Type B pancreatic cell (in vitro differentiated cells): ENCODE data around the gene CCDC34. TPM values are rescaled to one million over a fixed set of nuclear protein-coding genes. Genes with fewer than 3 reads are reported as not detected.

Source experiments
- DNase-seq: peaks from one replicate; pipeline ENCODE4 v3.0.0; 2021; ENCODE audit warnings: mixed read lengths; ENCODE audit not compliant: unreplicated experiment; ENCODE audit errors: extremely low spot score
- H3K27ac Mint-ChIP-seq: 2 replicates; pipeline ENCODE4 v1.8.0; 2021; ENCODE audit warnings: mild to moderate bottlenecking, mixed read lengths
- H3K27me3 Mint-ChIP-seq: 2 replicates; pipeline ENCODE4 v1.8.0; 2021; ENCODE audit warnings: mixed read lengths
- H3K36me3 Mint-ChIP-seq: 2 replicates; pipeline ENCODE4 v1.8.0; 2021; ENCODE audit warnings: mixed read lengths
- H3K4me1 Mint-ChIP-seq: one replicate; pipeline ENCODE4 v1.8.0; 2021; ENCODE audit warnings: mixed read lengths; ENCODE audit not compliant: unreplicated experiment
- H3K4me3 Mint-ChIP-seq: 2 replicates; pipeline ENCODE4 v1.8.0; 2021; ENCODE audit warnings: mild to moderate bottlenecking, mixed read lengths
- H3K9me3 Mint-ChIP-seq: 2 replicates; pipeline ENCODE4 v1.8.0; 2021; ENCODE audit warnings: mixed read lengths
- total RNA-seq: library from RNA; stranded (reverse); gene quantifications from 2 replicates; pipeline ENCODE4 v1.2.1, GENCODE V29; 2021; ENCODE audit warnings: low replicate concordance
- TF ChIP-seq, protein P1 (sequence below): fragments of 200-600 bp; sonication (generic); conservative IDR thresholded peaks from 2 replicates; pipeline ENCODE4 v1.5.0; 2021; ENCODE audit warnings: antibody characterized with exemption, mild to moderate bottlenecking

The CCDC34 gene
- total RNA-seq, 1 donor from 2014 or later: 30.4 TPM

DNA sequence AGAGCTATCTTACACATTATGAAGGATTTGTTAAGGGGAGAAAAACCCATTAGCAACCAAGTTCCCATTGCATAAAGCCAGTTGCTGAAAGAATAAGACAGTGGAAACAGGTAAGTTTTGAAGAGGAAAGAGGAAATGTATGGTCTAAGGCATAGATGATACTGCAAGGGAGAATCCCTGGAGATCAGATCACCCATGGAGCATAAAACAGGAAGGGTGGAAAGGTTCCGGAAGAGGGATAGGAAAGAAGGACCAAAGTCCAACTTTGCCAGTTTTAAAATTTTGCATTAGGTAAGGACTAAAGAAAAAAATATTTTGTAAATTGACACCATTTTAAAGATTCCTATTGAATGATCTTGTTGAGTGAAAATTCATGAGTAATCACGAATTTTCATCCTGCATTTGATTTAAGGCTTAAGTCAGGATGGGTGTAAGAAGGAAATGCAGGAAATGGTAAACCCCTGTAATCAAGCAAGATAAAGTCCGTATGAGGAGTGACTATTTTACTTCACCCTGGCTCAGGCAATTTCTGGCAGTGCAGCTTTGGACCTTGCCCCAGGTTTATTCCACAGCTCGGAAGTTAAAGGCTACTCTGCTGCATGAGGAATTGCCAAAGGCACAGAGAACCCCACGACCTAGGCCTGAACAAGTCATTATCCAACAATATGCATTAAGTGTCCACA, 70.9 kb downstream of the CCDC34 start:
- peaks cover 8% of the 10 kb centered on the region for H3K9me3 Mint-ChIP-seq
- peaks cover 20% of the 10 kb centered on the region for H3K4me1 Mint-ChIP-seq
- H3K4me3 Mint-ChIP-seq: no peak overlapping the region
- TF ChIP-seq, protein P1, sequence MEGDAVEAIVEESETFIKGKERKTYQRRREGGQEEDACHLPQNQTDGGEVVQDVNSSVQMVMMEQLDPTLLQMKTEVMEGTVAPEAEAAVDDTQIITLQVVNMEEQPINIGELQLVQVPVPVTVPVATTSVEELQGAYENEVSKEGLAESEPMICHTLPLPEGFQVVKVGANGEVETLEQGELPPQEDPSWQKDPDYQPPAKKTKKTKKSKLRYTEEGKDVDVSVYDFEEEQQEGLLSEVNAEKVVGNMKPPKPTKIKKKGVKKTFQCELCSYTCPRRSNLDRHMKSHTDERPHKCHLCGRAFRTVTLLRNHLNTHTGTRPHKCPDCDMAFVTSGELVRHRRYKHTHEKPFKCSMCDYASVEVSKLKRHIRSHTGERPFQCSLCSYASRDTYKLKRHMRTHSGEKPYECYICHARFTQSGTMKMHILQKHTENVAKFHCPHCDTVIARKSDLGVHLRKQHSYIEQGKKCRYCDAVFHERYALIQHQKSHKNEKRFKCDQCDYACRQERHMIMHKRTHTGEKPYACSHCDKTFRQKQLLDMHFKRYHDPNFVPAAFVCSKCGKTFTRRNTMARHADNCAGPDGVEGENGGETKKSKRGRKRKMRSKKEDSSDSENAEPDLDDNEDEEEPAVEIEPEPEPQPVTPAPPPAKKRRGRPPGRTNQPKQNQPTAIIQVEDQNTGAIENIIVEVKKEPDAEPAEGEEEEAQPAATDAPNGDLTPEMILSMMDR: no peak
- H3K27me3 Mint-ChIP-seq: no peaks in the 10 kb centered on the region
- DNase-seq: no peak
- H3K27ac Mint-ChIP-seq: peak overlapping the region; percentile 20
- peaks cover 8% of the 10 kb centered on the region for H3K36me3 Mint-ChIP-seq

DNA sequence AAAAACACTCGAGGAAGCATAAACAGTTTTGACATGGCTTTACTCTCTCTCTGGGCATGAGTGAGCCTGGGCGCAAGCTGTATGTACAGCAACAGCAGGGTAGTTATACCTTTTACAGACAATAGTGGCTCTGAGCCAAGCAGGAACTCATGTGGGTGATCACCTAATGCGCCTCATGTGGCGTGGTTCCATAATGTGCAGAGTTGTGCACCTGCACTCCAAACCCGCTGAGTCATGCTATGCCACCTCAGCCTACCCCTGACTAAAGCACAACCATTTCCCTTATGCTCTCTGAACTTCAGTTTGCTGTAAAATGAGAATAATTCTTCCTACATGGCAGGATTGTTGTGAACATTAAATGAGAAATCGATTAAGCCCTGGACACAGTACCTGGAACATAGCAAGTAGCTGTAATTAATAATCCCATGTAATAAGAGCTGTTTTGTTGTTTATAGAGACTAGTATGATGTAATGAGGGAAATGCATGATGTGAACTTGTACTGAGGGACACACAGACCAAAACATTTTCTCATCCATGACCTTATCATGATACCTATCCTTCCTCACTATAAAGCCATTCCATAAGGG, 71.6 kb downstream of the CCDC34 start:
- Mint-ChIP-seq H3K36me3 (peaks cover 8% of the 10 kb centered on the region), H3K9me3 (peaks cover 8% of the 10 kb centered on the region), H3K27ac (no peak overlapping the region), H3K27me3 (no peaks in the 10 kb centered on the region), H3K4me1 (peaks cover 20% of the 10 kb centered on the region), H3K4me3 (no peak overlapping the region)
- DNase-seq: no peak
- TF ChIP-seq, protein P1: no peak

DNA sequence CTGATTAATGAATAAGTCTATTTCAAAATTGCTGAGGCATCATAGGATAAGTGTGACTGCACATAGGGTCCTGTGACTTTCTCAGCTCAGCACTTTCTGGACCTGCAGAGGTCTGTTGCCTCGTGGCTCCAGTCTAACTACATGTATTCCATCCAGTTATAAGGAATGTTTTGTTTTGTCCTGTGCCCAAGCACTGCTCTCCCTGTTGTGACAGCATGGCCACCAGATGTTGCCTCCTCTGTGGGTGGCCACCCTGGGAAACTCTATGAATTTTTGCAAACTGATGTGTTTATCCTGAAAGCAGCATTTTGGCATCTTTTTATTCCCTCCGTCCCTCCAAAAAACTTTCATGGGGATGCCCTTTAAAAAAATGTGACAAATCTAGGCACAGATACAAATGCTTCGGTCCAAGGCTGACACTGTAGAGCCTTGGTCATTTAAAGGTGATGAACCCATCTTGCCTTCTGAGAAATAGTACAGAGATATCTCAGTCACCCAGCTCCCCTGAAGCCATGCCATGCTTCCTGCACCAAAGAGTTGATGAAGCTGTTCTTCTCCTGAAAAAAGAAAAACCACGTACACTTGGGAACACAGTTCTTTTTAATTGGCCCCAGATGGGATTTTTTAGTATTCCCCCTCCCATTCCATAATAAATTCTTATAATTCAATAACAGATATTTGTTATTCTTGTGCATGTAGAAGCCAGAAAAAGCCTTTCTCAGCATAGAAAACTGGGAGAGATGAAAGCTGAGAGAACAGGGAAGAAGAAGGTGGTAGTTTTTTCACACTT, 72.6 kb downstream of the CCDC34 start:
- H3K9me3 Mint-ChIP-seq: peaks cover 8% of the 10 kb centered on the region
- peaks cover 8% of the 10 kb centered on the region for H3K36me3 Mint-ChIP-seq
- H3K4me1 Mint-ChIP-seq: peaks cover 20% of the 10 kb centered on the region
- TF ChIP-seq, protein P1: no peak
- H3K27ac Mint-ChIP-seq: no peak overlapping the region
- no peak overlapping the region for H3K4me3 Mint-ChIP-seq
- DNase-seq: no peak
- H3K27me3 Mint-ChIP-seq: no peaks in the 10 kb centered on the region

Other genes starting within 250 kb of the CCDC34 start
- gene LGR4, start 109.6 kb upstream of the CCDC34 start, total RNA-seq: 39.6 and 54.5 TPM in 2 replicates
- gene LIN7C, start 143.6 kb upstream of the CCDC34 start, total RNA-seq: 30.1 and 31.1 TPM in 2 replicates